IPS-20b (cell line): ENCODE data around the gene DGKZ.

Experiments used
- H3K27ac ChIP-seq: one replicate; pipeline ENCODE4 v1.5.1; 2013; ENCODE audit warnings: low read length
- H3K27me3 ChIP-seq: 2 replicates; pipeline ENCODE4 v1.6.1; 2013; ENCODE audit warnings: mild to moderate bottlenecking, low read length, inconsistent platforms; ENCODE audit not compliant: insufficient read depth
- H3K36me3 ChIP-seq: 2 replicates; pipeline ENCODE4 v1.6.1; 2013; ENCODE audit warnings: low read depth, mild to moderate bottlenecking, inconsistent platforms, low read length, moderate library complexity; ENCODE audit not compliant: insufficient read depth
- H3K4me1 ChIP-seq: 2 replicates; pipeline ENCODE4 v1.6.1; 2013; ENCODE audit warnings: mild to moderate bottlenecking, control low read depth, inconsistent platforms, low read length, moderate library complexity; ENCODE audit not compliant: insufficient read depth
- H3K4me3 ChIP-seq: 2 replicates; pipeline ENCODE4 v1.5.1; 2013; ENCODE audit warnings: mild to moderate bottlenecking, low read length, inconsistent platforms
- H3K9ac ChIP-seq: 2 replicates; pipeline ENCODE4 v1.6.1; 2013; ENCODE audit warnings: low read depth, mild to moderate bottlenecking, inconsistent platforms, low read length, moderate library complexity
- H3K9me3 ChIP-seq: 2 replicates; pipeline ENCODE4 v1.6.1; 2013; ENCODE audit warnings: mild to moderate bottlenecking, low read depth, low read length, inconsistent platforms; ENCODE audit not compliant: insufficient read depth

Gene DGKZ

DNA sequence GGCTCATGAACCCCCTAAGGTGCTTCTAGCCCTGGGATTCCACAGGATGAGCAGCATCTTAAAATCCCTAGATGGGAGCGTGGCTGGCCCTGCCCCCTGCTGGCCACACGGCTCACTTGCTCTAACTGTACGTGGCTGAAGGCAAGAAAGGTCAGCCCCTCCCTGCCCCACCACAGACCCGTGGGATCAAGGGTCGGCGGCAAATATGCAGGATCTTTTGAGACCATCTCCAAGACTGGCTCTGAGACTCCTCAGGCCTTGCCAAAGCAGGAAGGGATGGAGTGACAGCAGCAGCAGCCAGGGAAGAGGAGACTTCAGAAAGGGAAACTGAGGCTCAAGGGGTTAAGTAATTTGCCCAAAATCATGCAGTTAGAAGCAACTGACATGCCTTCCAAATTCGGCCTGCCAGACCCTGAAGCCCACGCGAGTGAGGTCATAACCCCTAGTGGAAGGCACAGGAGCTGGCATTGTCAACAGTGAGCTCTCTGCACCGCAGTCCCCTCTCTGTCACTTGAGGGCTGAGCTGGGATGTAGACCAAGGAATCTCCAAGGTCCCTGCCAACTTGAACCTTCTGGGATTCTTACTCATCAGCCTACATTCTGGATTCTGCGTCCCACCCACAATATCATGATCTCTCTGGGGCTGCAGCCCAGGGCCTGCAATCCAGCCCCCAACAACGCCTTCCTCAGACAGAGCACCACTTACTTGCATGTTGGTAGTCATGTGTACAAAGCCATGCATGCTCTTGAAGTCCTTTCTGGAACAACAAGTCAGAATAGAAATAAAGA lies 38.4 kb upstream of the DGKZ start:
- Histone ChIP-seq H3K36me3 (no peaks in the 10 kb centered on the region), H3K9ac (no peak overlapping the region), H3K27ac (no peak overlapping the region), H3K27me3 (no peaks in the 10 kb centered on the region), H3K4me1 (peaks cover 8% of the 10 kb centered on the region; the same call in 1 of the 2 replicates), H3K4me3 (no peak overlapping the region), H3K9me3 (no peaks in the 10 kb centered on the region)

DNA sequence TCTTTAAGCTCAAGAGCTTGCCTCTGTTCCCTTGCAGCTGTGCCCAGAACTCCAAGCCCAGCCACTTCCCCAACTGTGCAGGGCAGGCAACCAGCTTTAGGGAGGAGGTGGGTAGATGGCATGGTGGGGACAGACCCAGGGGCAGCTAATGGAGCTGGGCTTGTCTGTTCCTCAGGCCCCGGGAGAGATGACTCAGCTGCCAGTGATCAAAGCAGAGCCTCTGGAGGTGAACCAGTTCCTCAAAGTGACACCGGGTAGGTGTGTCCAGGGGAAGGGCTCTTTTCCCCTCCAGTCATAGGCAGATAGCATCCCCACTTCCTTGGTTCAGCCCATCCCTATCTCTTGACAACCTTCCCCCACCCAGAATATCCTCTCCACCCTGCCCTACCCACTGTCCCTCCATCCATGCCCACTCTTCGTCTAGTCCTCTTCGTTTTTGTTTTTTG lies 37.4 kb upstream of the DGKZ start:
- no peak overlapping the region for H3K9ac ChIP-seq
- H3K27me3 ChIP-seq: no peaks in the 10 kb centered on the region
- no peaks in the 10 kb centered on the region for H3K9me3 ChIP-seq
- no peaks in the 10 kb centered on the region for H3K36me3 ChIP-seq
- H3K27ac ChIP-seq: no peak overlapping the region
- peaks cover 8% of the 10 kb centered on the region; the same call in 1 of the 2 replicates for H3K4me1 ChIP-seq
- H3K4me3 ChIP-seq: no peak overlapping the region

DNA sequence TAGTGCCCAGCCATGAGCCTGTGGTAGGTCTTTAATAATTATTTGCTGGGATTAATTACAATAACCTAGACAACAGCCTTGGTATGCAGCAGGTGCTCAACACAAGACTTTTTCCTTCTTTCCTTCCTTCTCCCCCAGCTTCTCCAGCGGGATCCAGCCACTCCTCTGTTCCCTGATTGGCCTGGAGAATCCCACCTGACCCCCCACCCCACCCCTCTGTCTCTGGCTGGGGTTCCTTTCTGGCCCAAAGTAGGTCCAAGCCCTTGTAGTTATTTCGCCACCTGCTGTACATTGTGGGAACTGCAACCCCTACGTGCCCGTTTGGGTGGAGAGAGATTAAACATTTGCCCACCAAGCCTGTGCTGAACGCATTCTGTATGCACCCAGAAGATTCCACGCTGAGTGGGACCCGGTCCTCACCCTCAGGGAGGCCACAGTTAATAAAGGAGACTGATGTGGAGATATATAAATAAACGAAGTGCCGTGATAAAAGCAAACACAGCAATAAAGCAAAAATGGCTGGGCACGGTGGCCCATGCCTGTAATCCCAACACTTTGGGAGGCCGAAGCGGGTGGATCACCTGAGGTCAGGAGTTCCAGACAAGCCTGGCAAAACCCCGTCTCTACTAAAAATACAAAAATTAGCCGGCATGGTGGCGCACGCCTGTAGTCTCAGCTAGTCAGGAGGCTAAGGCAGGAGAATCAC lies 32.1 kb upstream of the DGKZ start:
- Histone ChIP-seq H3K4me1 (no peaks in the 10 kb centered on the region), H3K36me3 (no peaks in the 10 kb centered on the region), H3K9me3 (no peaks in the 10 kb centered on the region), H3K4me3 (no peak overlapping the region), H3K9ac (no peak overlapping the region), H3K27me3 (no peaks in the 10 kb centered on the region), H3K27ac (no peak overlapping the region)

GRCh38 chr11:46315783-46316563 lies 31.3 kb upstream of the DGKZ start:
- H3K9ac ChIP-seq: no peak overlapping the region
- no peak overlapping the region for H3K27ac ChIP-seq
- H3K4me1 ChIP-seq: no peaks in the 10 kb centered on the region
- H3K4me3 ChIP-seq: no peak overlapping the region
- H3K36me3 ChIP-seq: no peaks in the 10 kb centered on the region
- H3K9me3 ChIP-seq: no peaks in the 10 kb centered on the region
- H3K27me3 ChIP-seq: no peaks in the 10 kb centered on the region

- Histone ChIP-seq H3K27ac (no peak overlapping the region), H3K9me3 (no peaks in the 10 kb centered on the region), H3K4me1 (no peaks in the 10 kb centered on the region), H3K4me3 (no peak overlapping the region), H3K36me3 (no peaks in the 10 kb centered on the region), H3K27me3 (no peaks in the 10 kb centered on the region), H3K9ac (no peak overlapping the region)
Observed at GRCh38 chr11:46319074-46319453, 28.2 kb upstream of the DGKZ start.

DNA sequence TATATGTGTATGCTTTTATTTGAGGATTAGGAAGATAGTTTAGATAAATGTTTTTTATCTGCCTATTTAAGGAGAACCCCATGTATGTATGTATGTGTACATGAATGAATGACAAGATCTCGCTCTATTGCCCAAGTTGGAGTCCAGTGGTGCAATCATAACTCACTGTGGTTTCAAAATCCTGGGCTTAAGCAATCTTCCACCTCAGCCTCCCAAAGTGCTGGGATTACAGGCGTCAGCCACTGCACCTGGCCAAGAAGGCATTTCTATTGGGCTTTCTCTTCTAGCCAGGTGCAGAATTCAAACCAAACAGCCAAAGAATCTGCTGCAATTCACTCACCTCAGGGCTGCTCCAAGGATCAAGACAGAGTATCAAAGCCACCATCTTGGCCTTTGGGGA lies 25.5 kb upstream of the DGKZ start:
- Histone ChIP-seq H3K4me3 (no peak overlapping the region), H3K27me3 (no peaks in the 10 kb centered on the region), H3K4me1 (no peaks in the 10 kb centered on the region), H3K9ac (no peak overlapping the region), H3K9me3 (no peaks in the 10 kb centered on the region), H3K36me3 (no peaks in the 10 kb centered on the region), H3K27ac (no peak overlapping the region)

DNA sequence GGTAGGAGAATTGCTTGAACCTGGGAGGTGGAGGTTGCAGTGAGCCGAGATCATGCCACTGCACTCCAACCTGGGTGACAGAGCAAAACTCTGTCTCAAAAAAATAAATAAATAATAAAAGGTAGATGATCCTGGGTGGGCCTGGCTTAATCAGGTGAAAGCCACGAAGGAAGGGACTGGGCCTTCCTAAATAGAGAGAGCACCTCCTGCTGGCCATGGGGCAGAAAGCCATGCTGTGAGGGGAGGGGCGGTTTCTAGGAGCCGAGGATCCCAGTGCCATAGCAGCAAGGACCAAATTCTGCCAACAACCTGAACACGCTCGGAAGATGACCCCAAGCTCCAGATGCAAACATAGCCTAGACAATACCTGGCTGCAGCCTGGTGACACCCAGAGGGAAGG lies 24.5 kb upstream of the DGKZ start:
- Histone ChIP-seq H3K9me3 (no peaks in the 10 kb centered on the region), H3K9ac (no peak overlapping the region), H3K4me1 (no peaks in the 10 kb centered on the region), H3K36me3 (no peaks in the 10 kb centered on the region), H3K27ac (no peak overlapping the region), H3K4me3 (no peak overlapping the region), H3K27me3 (no peaks in the 10 kb centered on the region)

DNA sequence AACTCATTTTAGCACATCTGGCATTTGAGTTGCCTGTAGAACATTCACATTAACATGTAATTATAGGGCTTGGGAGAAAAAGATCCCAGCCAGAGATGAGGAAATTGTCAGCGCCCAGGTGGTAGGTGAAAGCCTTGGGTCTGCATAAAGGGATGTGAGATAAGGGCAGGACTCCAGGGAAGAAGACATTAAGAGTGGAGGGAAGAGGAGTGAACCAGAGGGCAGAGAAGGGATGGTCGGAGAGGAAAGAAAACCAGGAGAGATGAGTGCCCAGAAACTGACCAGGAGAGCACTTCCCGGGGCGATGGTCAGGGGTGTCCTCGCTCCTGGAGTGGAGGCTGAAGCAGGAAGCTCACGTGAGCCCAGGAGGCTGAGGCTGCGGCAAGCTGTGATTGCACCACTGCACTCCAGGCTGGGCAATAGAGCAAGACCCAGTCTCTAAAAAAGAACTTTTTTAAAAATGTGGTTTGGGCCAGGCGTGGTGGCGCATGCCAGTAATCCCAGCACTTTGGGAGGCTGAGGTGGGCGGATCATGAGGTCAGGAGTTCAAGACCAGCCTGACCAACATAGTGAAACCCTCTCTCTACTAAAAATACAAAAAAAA lies 20.3 kb upstream of the DGKZ start:
- peaks cover 28% of the 10 kb centered on the region for H3K27me3 ChIP-seq
- no peaks in the 10 kb centered on the region for H3K9me3 ChIP-seq
- no peak overlapping the region for H3K27ac ChIP-seq
- no peak overlapping the region for H3K9ac ChIP-seq
- no peak overlapping the region for H3K4me3 ChIP-seq
- no peaks in the 10 kb centered on the region for H3K36me3 ChIP-seq
- H3K4me1 ChIP-seq: peaks cover 12% of the 10 kb centered on the region; the same call in 1 of the 2 replicates

DNA sequence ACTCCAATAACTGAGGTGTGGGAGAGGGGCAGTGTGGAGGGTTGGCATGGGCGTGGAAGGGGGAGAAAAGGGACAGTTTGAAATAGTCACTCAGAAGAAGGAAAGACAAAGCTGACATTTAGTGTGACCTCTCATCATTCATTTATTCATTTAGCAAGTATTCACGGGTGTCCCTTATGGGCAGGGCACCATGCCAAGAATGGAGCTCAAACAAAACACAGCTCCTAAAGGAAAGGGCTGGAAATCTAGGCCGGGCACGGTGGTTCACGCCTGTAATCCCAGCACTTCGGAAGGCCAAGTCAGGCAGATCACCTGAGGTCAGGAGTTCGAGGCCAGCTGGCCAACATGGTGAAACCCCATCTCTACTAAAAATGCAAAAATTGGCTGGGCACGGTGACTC lies 19.4 kb upstream of the DGKZ start:
- no peak overlapping the region for H3K9ac ChIP-seq
- peaks cover 37% of the 10 kb centered on the region for H3K27me3 ChIP-seq
- peaks cover 12% of the 10 kb centered on the region; the same call in 1 of the 2 replicates for H3K4me1 ChIP-seq
- H3K36me3 ChIP-seq: no peaks in the 10 kb centered on the region
- no peak overlapping the region for H3K27ac ChIP-seq
- H3K4me3 ChIP-seq: no peak overlapping the region
- H3K9me3 ChIP-seq: no peaks in the 10 kb centered on the region

DNA sequence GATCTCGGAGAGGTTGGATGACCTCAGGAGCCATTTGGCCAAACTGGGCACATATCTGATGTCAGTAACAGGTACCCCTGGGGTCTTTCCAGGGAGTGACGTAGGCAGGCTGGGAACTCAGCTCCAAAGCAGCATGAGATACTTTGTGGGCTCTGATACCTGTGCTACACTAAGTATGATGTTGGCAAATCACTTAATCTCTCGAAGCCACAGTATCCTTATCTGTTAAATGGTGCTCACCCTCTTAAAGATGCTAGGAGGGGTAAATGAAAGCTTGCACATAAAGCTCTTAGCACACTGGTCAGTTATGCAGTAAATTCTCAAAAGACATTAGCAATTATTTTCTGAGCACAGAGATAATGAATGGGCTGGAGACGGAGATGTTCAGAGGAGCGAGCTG lies 17.1 kb upstream of the DGKZ start:
- Histone ChIP-seq H3K27me3 (peaks cover 59% of the 10 kb centered on the region), H3K9ac (no peak overlapping the region; the same call in 1 of the 2 replicates), H3K9me3 (no peaks in the 10 kb centered on the region), H3K4me3 (peak overlapping the region; percentile 29; the same call in 1 of the 2 replicates), H3K36me3 (no peaks in the 10 kb centered on the region), H3K4me1 (peaks cover 17% of the 10 kb centered on the region), H3K27ac (no peak overlapping the region)

DNA sequence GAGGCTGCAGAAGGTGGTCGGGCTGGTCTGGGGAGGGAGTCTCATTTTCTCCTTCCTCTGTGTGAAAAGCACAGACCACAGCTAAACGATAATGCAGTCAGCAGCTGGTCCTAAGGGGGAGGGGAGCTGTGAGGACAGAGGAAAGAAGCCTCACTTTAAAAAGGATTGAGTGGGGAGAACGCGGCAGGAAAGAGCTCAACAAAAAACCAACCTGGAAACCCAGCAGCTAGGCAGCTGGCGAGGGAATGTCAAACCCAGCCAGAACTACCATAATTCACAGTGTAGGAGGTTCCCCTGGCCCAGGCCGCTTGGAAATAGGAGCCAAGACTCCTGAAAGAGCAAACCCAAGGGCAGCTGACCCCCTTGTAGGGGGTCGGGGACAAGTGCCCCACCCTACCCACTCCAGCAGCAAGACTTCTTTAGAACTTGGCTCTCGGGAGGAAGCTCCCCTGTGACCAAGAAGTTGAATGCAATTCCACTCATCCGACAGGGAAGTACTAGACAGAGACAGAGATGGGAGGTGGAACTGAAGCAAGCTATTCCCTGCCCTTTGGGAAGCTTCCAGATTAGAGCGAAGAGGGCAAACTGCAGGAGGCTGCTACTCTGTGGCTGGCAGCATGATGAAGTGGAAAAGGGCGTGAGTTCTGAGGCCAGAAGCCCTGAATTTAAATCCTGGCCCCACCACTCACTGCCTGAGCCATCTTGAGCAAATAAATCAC lies 16.5 kb upstream of the DGKZ start:
- no peaks in the 10 kb centered on the region for H3K36me3 ChIP-seq
- H3K9me3 ChIP-seq: no peaks in the 10 kb centered on the region
- no peak overlapping the region for H3K27ac ChIP-seq
- no peak overlapping the region; the same call in 1 of the 2 replicates for H3K9ac ChIP-seq
- peak overlapping the region; percentile 29; the same call in 1 of the 2 replicates for H3K4me3 ChIP-seq
- H3K4me1 ChIP-seq: peaks cover 17% of the 10 kb centered on the region
- peaks cover 59% of the 10 kb centered on the region for H3K27me3 ChIP-seq
